ENCODE results near the gene SLC15A2. TPM values are rescaled to one million over a fixed set of nuclear protein-coding genes. Genes with fewer than 3 reads are reported as not detected.

SLC15A2 gene
- total RNA-seq, 1 donor from 2014 or later: 0.63 TPM

DNA sequence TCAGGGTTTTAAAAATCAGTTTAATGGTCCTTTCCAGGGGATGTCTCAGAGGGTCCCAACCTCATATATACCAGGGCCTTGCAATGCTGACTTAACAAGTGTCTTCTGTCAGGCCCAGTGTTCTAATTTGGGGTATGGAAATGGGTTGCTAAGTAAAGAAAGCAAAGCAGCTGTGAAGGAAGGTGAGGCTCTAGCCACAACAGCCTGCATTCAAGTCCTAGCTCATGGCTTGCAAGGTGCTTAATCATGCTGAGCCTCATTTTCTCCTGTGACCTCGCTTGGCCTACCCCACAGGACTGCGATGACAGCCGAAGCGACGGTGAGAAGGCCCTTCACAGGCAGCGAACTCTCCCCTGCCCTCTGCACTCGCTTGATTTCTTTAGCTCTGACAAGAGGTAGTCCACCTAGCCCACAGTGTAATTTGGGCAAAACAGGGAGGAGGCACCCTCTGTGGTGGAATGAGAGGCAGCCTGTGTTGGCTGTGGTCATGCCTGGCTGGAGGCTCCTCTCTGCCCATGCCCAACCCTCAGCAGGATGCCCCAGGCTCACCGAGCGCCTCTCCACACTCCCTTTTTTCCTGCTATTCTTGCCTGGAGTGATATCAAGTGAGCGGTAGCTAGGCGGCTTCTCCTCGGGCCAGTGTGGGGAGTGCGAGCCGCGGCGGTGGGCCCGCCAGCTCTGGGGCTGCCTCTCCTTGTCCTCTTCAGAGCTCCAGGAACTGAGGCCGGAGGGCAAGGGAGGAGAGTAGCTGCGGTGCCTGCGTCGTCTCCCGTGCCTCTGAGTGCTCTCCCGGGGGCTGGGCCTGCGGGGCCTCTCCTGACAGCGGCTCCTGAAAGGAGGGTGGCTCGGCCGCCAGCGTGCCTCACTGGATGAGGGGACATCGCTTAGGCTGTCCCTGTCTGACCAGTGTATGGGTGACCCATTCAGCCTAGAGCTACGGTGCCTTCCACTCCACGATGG is 98.7 kb downstream of the SLC15A2 start:
- no peaks in the 10 kb centered on the region for H3K36me3 ChIP-seq (ENCODE audit: control insufficient read depth, insufficient read depth, low read length)
- no peak overlapping the region for H3K4me3 ChIP-seq (ENCODE audit: low read depth, low read length)
- TF ChIP-seq, protein P1, sequence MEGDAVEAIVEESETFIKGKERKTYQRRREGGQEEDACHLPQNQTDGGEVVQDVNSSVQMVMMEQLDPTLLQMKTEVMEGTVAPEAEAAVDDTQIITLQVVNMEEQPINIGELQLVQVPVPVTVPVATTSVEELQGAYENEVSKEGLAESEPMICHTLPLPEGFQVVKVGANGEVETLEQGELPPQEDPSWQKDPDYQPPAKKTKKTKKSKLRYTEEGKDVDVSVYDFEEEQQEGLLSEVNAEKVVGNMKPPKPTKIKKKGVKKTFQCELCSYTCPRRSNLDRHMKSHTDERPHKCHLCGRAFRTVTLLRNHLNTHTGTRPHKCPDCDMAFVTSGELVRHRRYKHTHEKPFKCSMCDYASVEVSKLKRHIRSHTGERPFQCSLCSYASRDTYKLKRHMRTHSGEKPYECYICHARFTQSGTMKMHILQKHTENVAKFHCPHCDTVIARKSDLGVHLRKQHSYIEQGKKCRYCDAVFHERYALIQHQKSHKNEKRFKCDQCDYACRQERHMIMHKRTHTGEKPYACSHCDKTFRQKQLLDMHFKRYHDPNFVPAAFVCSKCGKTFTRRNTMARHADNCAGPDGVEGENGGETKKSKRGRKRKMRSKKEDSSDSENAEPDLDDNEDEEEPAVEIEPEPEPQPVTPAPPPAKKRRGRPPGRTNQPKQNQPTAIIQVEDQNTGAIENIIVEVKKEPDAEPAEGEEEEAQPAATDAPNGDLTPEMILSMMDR (IDR thresholded peaks at IDR 0.05; ENCODE audit: insufficient read depth, low read length, poor library complexity, severe bottlenecking): no peak
- DNase-seq (ENCODE audit: low read depth): no peak
- H3K27me3 ChIP-seq (ENCODE audit: control insufficient read depth, insufficient read depth, low read length): no peaks in the 10 kb centered on the region

Other genes with a start within 250 kb of the SLC15A2 start
- gene HCLS1, start 233.5 kb upstream of the SLC15A2 start, total RNA-seq: 0.92 and 1.1 TPM in 2 replicates
- 34.4 and 112 TPM in 2 replicates for gene GOLGB1, start 144.7 kb upstream of the SLC15A2 start, total RNA-seq
- 16.0 and 16.6 TPM in 2 replicates for gene IQCB1, start 59.3 kb upstream of the SLC15A2 start, total RNA-seq
- gene EAF2, start 59.2 kb upstream of the SLC15A2 start, total RNA-seq: 1.1 and 1.5 TPM in 2 replicates
- gene ILDR1, start 127.8 kb downstream of the SLC15A2 start, total RNA-seq: 3.7 and 4.4 TPM in 2 replicates
- gene CD86, start 161.0 kb downstream of the SLC15A2 start, total RNA-seq: not detected in 2 replicates

Measured in kidney epithelial cell (primary cell).